Pancreas (tissue), 10 donors: ENCODE data around the gene ASAP2. TPM values are rescaled to one million over a fixed set of nuclear protein-coding genes. Genes with fewer than 3 reads are reported as not detected.

Source experiments
- ATAC-seq, 4 donors: fragments of 200-7000 bp; cut with Tn5 transposase; one replicate each; pipeline versions ENCODE4 v1.8.0 to v1.9.1; 2020; ENCODE audit warnings: mild to moderate bottlenecking in 4 of 4, moderate library complexity in 4 of 4
- DNase-seq, 6 donors: peaks; one replicate each; pipeline ENCODE4 v3.0.0-alpha.2; 2020
- FAIRE-seq: peaks from 2 replicates; lab custom pipeline; 2012; peaks lifted over from hg19 to GRCh38; lab: Jason Lieb, UNC
- H3K27ac ChIP-seq, 4 donors: fragments of 200-600 bp; sonication (generic); 1 replicate in 3 of 4; 2 replicates in 1 of 4; pipeline versions ENCODE4 v1.5.0 to v1.8.0; 2020
- H3K27me3 ChIP-seq, 4 donors: fragments of 200-600 bp; one replicate each; pipeline ENCODE4 v1.8.0; 2021
- H3K36me3 ChIP-seq, 3 donors: fragments of 200-600 bp; sonication (generic) in 1 of 3; one replicate each; pipeline versions ENCODE4 v1.5.0 to v1.8.0; 2020 to 2021
- H3K4me1 ChIP-seq, 3 donors: fragments of 200-600 bp; one replicate each; pipeline ENCODE4 v1.8.0; 2021
- H3K4me3 ChIP-seq, 4 donors: fragments of 200-600 bp; sonication (generic) in 2 of 4; one replicate each; pipeline versions ENCODE4 v1.5.0 to v1.8.0; 2020 to 2021
- H3K9me3 ChIP-seq, 4 donors: fragments of 200-600 bp; one replicate each; pipeline ENCODE4 v1.8.0; 2021
- CTCF ChIP-seq, 4 donors: fragments of 200-600 bp; sonication (generic) in 3 of 4; IDR thresholded peaks; one replicate each; pipeline versions ENCODE4 v1.5.0 to v1.8.0; 2021; ENCODE audit warnings: antibody characterized with exemption in 4 of 4
- WGBS, 2 donors: extraction: QIAGEN DNeasy Blood & Tissue Kit; methylation state at CpG; one replicate each; pipeline ENCODE4 v1.1.7; 2013; 5-methylcytosine and 5-hydroxymethylcytosine counted together
- intact Hi-C, 3 donors: fragments of 100-400 bp; cut with DNase I; formaldehyde crosslinking; loops; one replicate each; pipeline versions ENCODE4 v1.11.1 to v1.14.2; 2022
- polyA plus RNA-seq, 2 donors: library from polyadenylated mRNA; stranded (reverse); fragments of 200-250 nt; gene quantifications; one replicate each; pipeline ENCODE4 v1.2.3, GENCODE V29; 2013
- total RNA-seq, 6 donors: library from RNA; stranded (reverse); fragmentation: NEBNext Ultra II Directional in 4 of 6; extraction: Animal tissue kit (Norgen Biotek cat#: 25700) in 4 of 6; gene quantifications; one replicate each; pipeline versions ENCODE4 v1.2.1 to v1.2.4, GENCODE V29; 2021 to 2023
- donor health status: healthy with polysubstance abuse.
- donor health status: DM: no; HTN: no; CAD: no; lungs with moderate emphysema.
- donor health status: DM: no; HTN: no; CAD: no.
- donor health status: control.
- donor health status: control.
- donor health status: Bipolar disorder and iron deficiency.
- donor health status: DM: yes; HTN: yes; CAD: no.
- donor health status: DM: no; HTN: no; CAD: no.
- donor health status: DM: no; HTN: no; CAD: no.
- donor health status: DM: yes; HTN: yes; CAD: no.

The ASAP2 gene
- 10 to 100 TPM in 3 of 6 donors, 1 to 10 TPM in 3; 6.5 to 17.7 (median 8.8) TPM for total RNA-seq
- 1 to 10 TPM; 5.8 to 6.6 TPM for polyA plus RNA-seq

GRCh38 chr2:9205963-9206948 lies at the start of gene ASAP2:
ASAP2 (plus strand) TSS chr2:9206812; CDS start chr2:9207105, 293 bp downstream.
- H3K4me3 ChIP-seq = peak within 1 kb of the TSS; percentile 60 to 91 (median 80)
- FAIRE-seq (no peak), DNase-seq (peak; percentile 58 to 88 (median 75)), ATAC-seq (peak; percentile 68 to 80 (median 74))
- H3K9me3 ChIP-seq = no peaks in the 10 kb centered on the region
- peak; percentile 56 to 59 (median 58) for TF ChIP-seq CTCF (IDR thresholded peaks at IDR 0.05)
- H3K36me3 ChIP-seq = no peaks in the 10 kb centered on the region
- H3K4me1 ChIP-seq = peaks cover 13 to 34% (median 32%) of the 10 kb centered on the region in 3 donors
- intact Hi-C loops = no loop called here
- H3K27me3 ChIP-seq = no peaks in the 10 kb centered on the region
- peak within 1 kb of the TSS; percentile 80 to 89 (median 84) for H3K27ac ChIP-seq
- WGBS, 2 donors = 2 to 4% methylated on average over 50 to 128 of the region's 128 CpGs

GRCh38 chr2:9158786-9159779 lies 47.5 kb upstream of the ASAP2 start:
- Histone ChIP-seq H3K36me3 (no peaks in the 10 kb centered on the region), H3K27ac (no peak overlapping the region), H3K4me1 (no peaks in the 10 kb centered on the region), H3K4me3 (no peak overlapping the region), H3K9me3 (no peaks in the 10 kb centered on the region), H3K27me3 (no peaks in the 10 kb centered on the region)
- 78 to 87% methylated on average over 9 to 10 of the region's 10 CpGs for WGBS, 2 donors
- TF ChIP-seq CTCF (IDR thresholded peaks at IDR 0.05) = no peak
- DNase-seq (no peak), FAIRE-seq (no peak), ATAC-seq (no peak)
- intact Hi-C loops = no loop called here

- WGBS, 2 donors = 82 to 95% methylated on average over 7 of the region's 7 CpGs
- ATAC-seq = no peak
- no peak overlapping the region for H3K4me3 ChIP-seq
- H3K4me1 ChIP-seq = no peaks in the 10 kb centered on the region
- no peaks in the 10 kb centered on the region for H3K36me3 ChIP-seq
- H3K27ac ChIP-seq = no peak overlapping the region
- TF ChIP-seq CTCF (IDR thresholded peaks at IDR 0.05) = no peak
- FAIRE-seq = no peak
- no peaks in the 10 kb centered on the region for H3K9me3 ChIP-seq
- intact Hi-C loops = no loop called here
- DNase-seq = no peak
- H3K27me3 ChIP-seq = no peaks in the 10 kb centered on the region
These were observed 45.9 kb upstream of the ASAP2 start for GRCh38 chr2:9160732-9161131.

GRCh38 chr2:9162841-9163240 lies 43.8 kb upstream of the ASAP2 start:
- FAIRE-seq (no peak), ATAC-seq (no peak), DNase-seq (no peak)
- H3K9me3 ChIP-seq = no peaks in the 10 kb centered on the region
- no peaks in the 10 kb centered on the region for H3K27me3 ChIP-seq
- H3K27ac ChIP-seq = no peak overlapping the region
- 81 to 89% methylated on average over 11 of the region's 11 CpGs for WGBS, 2 donors
- H3K36me3 ChIP-seq = no peaks in the 10 kb centered on the region
- H3K4me3 ChIP-seq = no peak overlapping the region
- intact Hi-C loops = no loop called here
- TF ChIP-seq CTCF (IDR thresholded peaks at IDR 0.05) = no peak
- H3K4me1 ChIP-seq = no peaks in the 10 kb centered on the region
